HEK293T (cell line): ENCODE data around the gene PITPNC1.

Experiments
- CTCF ChIA-PET: fragments of 350-600 bp; formaldehyde crosslinking; extraction: SDS; loops from one replicate; lab custom pipeline; 2021; ENCODE audit warnings: antibody characterized with exemption, inconsistent platforms; lab: Yijun Ruan, JAX
- POLR2A ChIA-PET: fragments of 350-600 bp; formaldehyde crosslinking; extraction: SDS; loops from one replicate; lab custom pipeline; 2020; ENCODE audit warnings: antibody characterized with exemption, inconsistent platforms; lab: Yijun Ruan, JAX
- DNase-seq: peaks from one replicate; pipeline ENCODE4 v3.0.0; 2012; ENCODE audit warnings: mixed read lengths; ENCODE audit errors: extremely low spot score
- ARNT ChIP-seq: fragments of 450-650 bp; IDR thresholded peaks from 2 replicates; pipeline ENCODE4 v1.6.1; 2017; ENCODE audit warnings: mild to moderate bottlenecking
- BHLHE40 ChIP-seq: fragments of 450-650 bp; IDR thresholded peaks from 2 replicates; pipeline ENCODE4 v1.6.1; 2016; ENCODE audit warnings: mild to moderate bottlenecking, moderate library complexity, borderline replicate concordance
- CTBP1 ChIP-seq: fragments of 450-650 bp; IDR thresholded peaks from 2 replicates; pipeline ENCODE4 v1.6.1; 2016; ENCODE audit warnings: borderline replicate concordance
- ELF4 ChIP-seq: fragments of 450-650 bp; IDR thresholded peaks from 2 replicates; pipeline ENCODE4 v1.6.1; 2017; ENCODE audit warnings: antibody characterized with exemption
- FOXA1 ChIP-seq: fragments of 450-650 bp; IDR thresholded peaks from 2 replicates; pipeline ENCODE4 v1.6.1; 2016; ENCODE audit warnings: mild to moderate bottlenecking
- FOXK2 ChIP-seq: fragments of 450-650 bp; IDR thresholded peaks from 2 replicates; pipeline ENCODE4 v1.6.1; 2016; ENCODE audit warnings: mild to moderate bottlenecking
- FOXM1 ChIP-seq: fragments of 450-650 bp; IDR thresholded peaks from 2 replicates; pipeline ENCODE4 v1.6.1; 2017; ENCODE audit warnings: mild to moderate bottlenecking, borderline replicate concordance
- HDGF ChIP-seq: fragments of 450-650 bp; IDR thresholded peaks from 2 replicates; pipeline ENCODE4 v1.6.1; 2017; ENCODE audit warnings: antibody characterized with exemption, borderline replicate concordance
- L3MBTL2 ChIP-seq: fragments of 450-650 bp; conservative IDR thresholded peaks from 2 replicates; pipeline ENCODE4 v1.6.1; 2016; ENCODE audit warnings: mild to moderate bottlenecking
- LEF1 ChIP-seq: fragments of 450-650 bp; IDR thresholded peaks from 2 replicates; pipeline ENCODE4 v1.6.1; 2017; ENCODE audit warnings: mild to moderate bottlenecking, borderline replicate concordance
- NFRKB ChIP-seq: fragments of 450-650 bp; IDR thresholded peaks from 2 replicates; pipeline ENCODE4 v1.6.1; 2016; ENCODE audit warnings: mild to moderate bottlenecking, moderate library complexity
- SP1 ChIP-seq: fragments of 450-650 bp; IDR thresholded peaks from 2 replicates; pipeline ENCODE4 v1.6.1; 2017
- SUZ12 ChIP-seq: fragments of 450-650 bp; IDR thresholded peaks from 2 replicates; pipeline ENCODE4 v1.6.1; 2016; ENCODE audit warnings: mild to moderate bottlenecking
- TARDBP ChIP-seq: fragments of 450-650 bp; IDR thresholded peaks from 2 replicates; pipeline ENCODE4 v1.6.1; 2016
- ZNF384 ChIP-seq: fragments of 450-650 bp; IDR thresholded peaks from 2 replicates; pipeline ENCODE4 v1.6.1; 2016
- TF ChIP-seq, protein P1 (sequence below): fragments of 450-650 bp; IDR thresholded peaks from 2 replicates; pipeline ENCODE4 v1.6.1; 2016

Gene PITPNC1

DNA sequence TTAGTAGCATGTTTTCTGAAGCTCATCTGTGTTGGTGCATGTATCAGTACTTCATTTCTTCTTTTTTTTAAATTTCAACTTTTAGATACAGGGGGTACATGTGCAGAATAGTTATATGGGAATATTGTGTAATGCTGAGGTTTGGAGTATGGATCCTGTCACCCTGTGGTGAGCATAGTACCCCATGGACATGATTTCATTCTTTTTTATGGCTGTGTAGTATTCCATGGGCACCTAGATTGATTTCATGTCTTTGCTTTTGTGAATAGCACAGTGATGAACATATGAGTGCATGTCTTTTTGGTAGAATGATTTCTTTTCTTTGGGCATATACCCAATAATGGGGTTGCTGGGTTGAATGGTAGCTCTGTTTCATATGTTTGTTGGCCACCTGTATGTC lies 285.6 kb downstream of the PITPNC1 start:
- TF ChIP-seq SUZ12 = no peak
- TF ChIP-seq HDGF = no peak
- TF ChIP-seq ZNF384 = no peak
- TF ChIP-seq TARDBP = no peak
- CTCF ChIA-PET = no interaction called here

DNA sequence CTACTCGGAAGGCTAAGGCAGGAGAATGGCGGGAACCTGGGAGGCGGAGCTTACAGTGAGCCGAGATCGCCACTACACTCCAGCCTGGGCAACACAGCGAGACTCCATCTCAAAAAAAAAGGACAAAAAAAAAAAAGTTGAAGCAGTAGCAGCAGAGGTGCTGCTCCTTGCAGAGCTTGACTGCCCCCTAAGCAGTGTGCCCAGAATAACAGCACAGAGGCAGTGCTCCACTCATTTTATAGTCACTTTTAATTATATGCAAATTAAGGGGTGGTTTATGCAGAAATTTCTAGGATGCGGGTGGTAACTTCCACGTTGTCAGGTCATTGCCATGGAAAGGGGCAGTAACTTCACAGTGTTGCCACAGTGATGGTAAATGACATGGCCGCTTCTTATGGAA lies 286.4 kb downstream of the PITPNC1 start:
- CTCF ChIA-PET = interaction anchor here (0.6 kb wide), 1 partner anchor 274 kb away, joined by 3 read pairs; no protein-coding TSS in a partner anchor
- TF ChIP-seq SP1 (no peak), BHLHE40 (no peak), ARNT (no peak), CTBP1 (no peak), FOXA1 (no peak), ZNF384 (no peak), L3MBTL2 (no peak)
- POLR2A ChIA-PET = interaction anchor here (0.5 kb wide), 1 partner anchor 755 kb away, joined by 3 read pairs; no protein-coding TSS in a partner anchor
- no peak for DNase-seq

More for the DNA sequence above, 285.6 kb downstream of the PITPNC1 start:
- POLR2A ChIA-PET = no interaction called here
- DNase-seq = no peak

DNA sequence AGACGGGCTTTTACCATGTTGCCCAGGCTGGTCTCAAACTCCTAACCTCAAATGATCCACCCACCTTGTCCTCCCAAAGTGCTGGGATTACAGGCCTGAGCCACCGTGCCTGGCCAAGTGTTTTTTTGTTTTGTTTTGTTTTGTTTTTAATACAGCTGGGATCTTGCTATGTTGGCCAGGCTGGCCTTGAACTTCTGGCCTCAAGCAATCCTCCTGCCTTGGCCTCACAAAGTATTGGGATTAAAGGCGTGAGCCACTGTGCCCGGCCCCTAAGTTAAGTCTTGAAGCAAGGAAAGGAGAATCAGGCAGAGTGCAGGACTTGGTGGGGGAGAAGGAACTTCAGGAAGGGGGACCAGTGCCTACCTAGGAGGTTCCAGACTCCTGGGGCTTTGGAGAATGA lies 288.9 kb downstream of the PITPNC1 start:
- CTCF ChIA-PET = no interaction called here
- TF ChIP-seq NFRKB (no peak), L3MBTL2 (no peak), HDGF (no peak), BHLHE40 (no peak)

DNA sequence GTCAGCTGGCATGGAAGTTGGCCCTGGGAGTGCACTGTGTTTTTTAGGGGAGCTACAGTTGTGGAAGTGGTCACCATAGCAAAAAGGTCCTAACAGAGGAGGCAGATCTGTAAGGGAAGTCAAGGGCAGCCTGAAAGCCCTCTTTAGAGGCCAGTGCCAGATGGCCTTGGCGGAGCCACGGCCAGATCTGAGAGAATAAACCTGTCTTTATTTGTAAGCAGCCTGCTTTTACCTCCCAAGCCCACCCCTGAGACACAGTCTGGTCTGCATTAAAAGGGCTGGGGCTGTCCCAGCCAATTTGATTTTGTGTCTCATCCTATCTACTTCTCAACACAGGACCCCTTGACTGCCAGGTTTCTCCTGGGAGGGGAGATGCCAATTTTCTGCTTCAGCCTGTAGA lies 289.6 kb downstream of the PITPNC1 start:
- ChIA-PET POLR2A (no interaction called here), CTCF (no interaction called here)

More for the DNA sequence above, 288.9 kb downstream of the PITPNC1 start:
- POLR2A ChIA-PET = no interaction called here
- no peak for DNase-seq

DNA sequence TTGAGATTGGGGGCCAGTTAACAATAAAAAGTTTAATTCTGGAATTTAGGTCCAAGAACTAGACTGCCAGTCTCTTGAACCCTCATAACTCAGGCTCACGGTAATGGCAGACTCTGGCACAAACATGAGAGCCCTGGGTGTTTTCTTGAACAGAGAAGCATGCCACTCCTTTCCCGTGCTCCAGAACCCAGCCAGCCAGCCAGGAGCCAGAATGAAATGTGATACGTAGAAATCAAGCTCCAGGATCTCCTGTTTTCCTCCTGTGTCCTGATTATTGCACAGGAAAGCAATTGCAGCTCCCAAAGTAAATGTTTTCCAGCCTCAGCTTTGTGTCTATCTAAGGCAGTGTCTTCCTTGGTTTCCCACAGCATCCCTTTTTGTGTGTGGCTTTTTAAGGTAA lies 294.4 kb downstream of the PITPNC1 start:
- peak; percentile 47 for DNase-seq
- ChIA-PET POLR2A (no interaction called here), CTCF (interaction anchor here (1.1 kb wide), 1 partner anchor 297 kb away, joined by 3 read pairs; no protein-coding TSS in a partner anchor)
- TF ChIP-seq FOXA1 = no peak
- TF ChIP-seq FOXK2 = no peak
- TF ChIP-seq ARNT = no peak
- no peak for TF ChIP-seq FOXM1
- TF ChIP-seq L3MBTL2 = no peak
- no peak for TF ChIP-seq SP1
- no peak for TF ChIP-seq LEF1
- TF ChIP-seq NFRKB = no peak

More for the DNA sequence above, 289.6 kb downstream of the PITPNC1 start:
- no peak for DNase-seq
- TF ChIP-seq NFRKB (no peak), FOXK2 (no peak), ZNF384 (no peak), FOXM1 (no peak), SP1 (no peak), ELF4 (no peak), TARDBP (no peak), SUZ12 (no peak), ARNT (no peak), CTBP1 (no peak), FOXA1 (no peak), LEF1 (no peak), L3MBTL2 (no peak), HDGF (no peak)
- TF ChIP-seq, protein P1, sequence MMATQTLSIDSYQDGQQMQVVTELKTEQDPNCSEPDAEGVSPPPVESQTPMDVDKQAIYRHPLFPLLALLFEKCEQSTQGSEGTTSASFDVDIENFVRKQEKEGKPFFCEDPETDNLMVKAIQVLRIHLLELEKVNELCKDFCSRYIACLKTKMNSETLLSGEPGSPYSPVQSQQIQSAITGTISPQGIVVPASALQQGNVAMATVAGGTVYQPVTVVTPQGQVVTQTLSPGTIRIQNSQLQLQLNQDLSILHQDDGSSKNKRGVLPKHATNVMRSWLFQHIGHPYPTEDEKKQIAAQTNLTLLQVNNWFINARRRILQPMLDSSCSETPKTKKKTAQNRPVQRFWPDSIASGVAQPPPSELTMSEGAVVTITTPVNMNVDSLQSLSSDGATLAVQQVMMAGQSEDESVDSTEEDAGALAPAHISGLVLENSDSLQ = no peak

DNA sequence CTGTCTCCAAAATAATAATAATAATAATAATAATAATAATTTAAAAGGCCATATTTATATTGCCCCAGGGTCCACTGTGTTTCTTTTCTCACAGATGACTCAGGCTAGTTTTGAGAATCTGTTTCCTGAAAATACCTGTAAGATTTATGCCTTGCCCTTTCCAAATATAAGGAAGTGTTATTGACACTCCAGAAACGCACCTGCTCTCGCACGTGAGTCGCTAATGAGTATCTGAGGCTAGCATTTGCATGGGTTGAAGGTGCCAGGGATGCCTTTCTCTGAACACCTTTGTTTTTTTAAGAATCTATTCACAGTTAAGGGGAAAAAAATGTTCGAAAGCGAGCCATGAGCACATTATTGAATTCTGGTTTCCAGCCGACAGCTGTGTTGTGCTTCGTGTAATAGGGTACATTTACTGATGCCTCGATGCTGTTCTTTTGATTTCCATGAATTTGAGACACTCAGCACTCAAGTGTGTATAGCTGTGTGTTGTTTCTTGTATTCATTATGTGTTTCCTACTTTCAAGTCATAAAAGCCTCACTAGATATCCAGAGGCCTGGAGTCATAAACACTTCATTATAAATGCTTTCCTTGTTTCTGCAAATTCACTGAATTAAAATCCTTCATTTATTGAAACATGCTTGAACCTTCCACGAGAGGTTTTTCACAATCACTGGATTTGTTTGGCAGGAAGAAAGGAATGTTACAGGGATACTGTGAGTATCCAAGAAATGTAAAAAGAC lies 295.7 kb downstream of the PITPNC1 start:
- CTCF ChIA-PET = interaction anchor here (0.6 kb wide), 1 partner anchor 123 kb away, joined by 3 read pairs; no protein-coding TSS in a partner anchor
- DNase-seq = no peak
- POLR2A ChIA-PET = no interaction called here
- TF ChIP-seq HDGF (no peak), SP1 (no peak), NFRKB (no peak), FOXM1 (no peak), LEF1 (no peak), L3MBTL2 (no peak), CTBP1 (no peak), ARNT (no peak), FOXK2 (no peak), ZNF384 (no peak), BHLHE40 (no peak), SUZ12 (no peak), TARDBP (no peak), ELF4 (no peak), FOXA1 (no peak)
- TF ChIP-seq, protein P1 = no peak

DNA sequence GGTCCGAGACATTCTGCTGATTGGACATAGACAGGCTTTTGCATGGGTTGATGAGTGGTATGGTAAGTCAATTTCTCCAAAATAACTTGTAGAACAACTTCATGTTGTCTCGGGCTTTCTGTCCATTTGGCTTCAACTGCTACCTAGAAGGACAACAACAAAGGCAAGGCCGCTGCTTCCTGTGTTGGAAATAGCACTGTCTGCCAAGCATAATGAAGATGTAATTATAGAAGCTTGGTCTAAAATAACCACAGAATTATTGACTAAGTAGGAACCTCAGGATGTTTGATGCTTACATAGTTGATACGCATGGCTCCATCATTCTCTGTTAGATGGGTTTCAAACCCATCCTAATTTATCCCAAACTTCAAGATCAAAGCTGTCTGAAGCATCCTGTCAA lies 298.4 kb downstream of the PITPNC1 start:
- POLR2A ChIA-PET = no interaction called here
- DNase-seq = no peak
- CTCF ChIA-PET = no interaction called here
- TF ChIP-seq SUZ12 (no peak), ARNT (no peak), TARDBP (no peak), ELF4 (no peak), FOXA1 (no peak), FOXM1 (no peak), BHLHE40 (no peak), HDGF (no peak), L3MBTL2 (no peak), SP1 (no peak), NFRKB (no peak), LEF1 (no peak), CTBP1 (no peak), ZNF384 (no peak), FOXK2 (no peak)
- TF ChIP-seq, protein P1 = no peak
